LNCAP (cell line): Measurements from ENCODE around the gene C12orf56.

Experiments used
- CTCF ChIP-seq: fragments of 450-650 bp; IDR thresholded peaks from 2 replicates; pipeline ENCODE4 v1.5.1; 2017; ENCODE audit warnings: mild to moderate bottlenecking

C12orf56 gene

GRCh38 chr12:64218597-64218996 lies 172.0 kb downstream of the C12orf56 start:
- TF ChIP-seq CTCF: no peak

GRCh38 chr12:64216239-64216638 lies 174.3 kb downstream of the C12orf56 start:
- TF ChIP-seq CTCF: no peak
